ENCODE data around the gene SGCD.

SGCD gene

DNA sequence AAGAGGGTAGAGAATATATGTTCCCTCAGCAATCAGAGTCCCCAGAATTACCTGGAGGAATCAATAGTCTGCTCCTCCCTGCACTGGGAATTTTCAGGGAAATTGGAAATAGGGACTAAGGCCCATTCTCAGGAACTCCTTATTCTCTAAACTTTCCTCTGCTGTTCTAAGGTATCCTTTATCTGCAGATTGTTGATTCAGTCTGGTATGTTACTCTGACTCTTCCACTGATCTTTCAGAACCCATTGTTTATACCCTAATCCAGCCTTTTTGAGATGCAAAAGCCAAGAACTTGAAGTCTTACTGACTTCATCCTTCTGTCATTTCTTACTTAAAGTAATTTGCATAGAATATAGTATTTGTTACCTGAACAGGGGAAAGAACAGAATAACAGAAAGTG lies 379.7 kb downstream of the SGCD start:
- no peak for DNase-seq

GRCh38 chr5:156707750-156708149 lies 380.8 kb downstream of the SGCD start:
- DNase-seq = no peak

GRCh38 chr5:156715287-156715686 lies 388.3 kb downstream of the SGCD start:
- no peak for DNase-seq

DNA sequence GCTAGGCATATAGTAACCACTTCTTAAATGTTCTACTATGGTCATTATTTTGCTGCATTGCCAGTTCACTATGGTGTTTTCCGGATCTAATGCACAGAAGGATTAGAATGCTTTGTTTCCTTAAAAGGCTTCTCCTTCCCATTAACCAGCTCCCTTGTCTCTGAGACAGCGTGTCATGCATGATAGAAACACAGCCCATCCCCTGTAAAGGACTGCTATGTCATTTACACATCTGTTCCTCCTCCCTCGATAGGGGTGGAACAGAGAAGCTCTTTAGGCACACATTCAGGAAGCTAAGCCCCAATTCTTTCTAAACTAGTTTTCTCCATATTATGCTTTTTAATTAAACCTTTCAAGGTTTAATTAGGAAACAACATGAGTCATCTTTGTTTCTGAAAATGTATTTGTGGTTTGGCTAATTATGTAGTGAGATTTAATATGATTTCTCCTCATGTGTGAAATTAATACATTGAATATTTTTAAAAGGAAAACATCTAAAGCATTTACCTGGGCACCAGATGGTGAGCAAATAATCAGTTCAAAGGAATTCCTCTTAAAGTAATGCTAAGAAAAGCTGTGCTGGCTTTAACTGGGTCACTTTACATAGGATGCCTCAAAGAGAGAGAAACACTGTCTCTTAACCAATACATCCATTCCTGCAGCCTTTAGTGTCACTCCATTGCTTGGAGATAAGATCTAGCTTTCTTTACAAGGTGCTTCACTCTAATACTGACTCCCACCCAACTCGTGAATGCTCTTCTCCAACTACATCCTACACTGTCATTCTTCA lies 389.8 kb downstream of the SGCD start:
- no peak for DNase-seq

GRCh38 chr5:156718985-156719384 lies 392.0 kb downstream of the SGCD start:
- DNase-seq = no peak

- DNase-seq = no peak
These were observed 395.4 kb downstream of the SGCD start for GRCh38 chr5:156722358-156722757.

DNA sequence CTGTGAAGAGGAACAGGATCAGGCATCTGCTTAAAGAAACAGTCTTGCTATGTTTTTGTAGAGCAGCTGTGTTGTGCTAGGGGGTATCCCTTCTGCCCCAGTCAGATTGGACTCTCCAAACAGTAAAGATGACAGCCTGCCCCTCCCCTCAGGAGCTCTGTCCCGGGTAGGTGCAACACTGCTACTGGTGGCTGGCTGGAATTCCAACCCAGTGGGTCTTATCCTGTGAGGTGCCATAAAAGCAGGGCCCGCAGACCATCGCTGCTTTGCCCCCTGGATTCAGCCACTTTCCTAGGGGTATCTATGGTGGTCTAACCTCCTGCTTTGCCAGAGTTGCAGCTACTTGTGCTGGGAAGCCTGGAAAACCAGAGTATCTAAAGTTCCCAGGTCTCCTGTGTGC lies 408.5 kb downstream of the SGCD start:
- no peak for DNase-seq

- no peak for DNase-seq
These were observed 414.6 kb downstream of the SGCD start for GRCh38 chr5:156741516-156741915.

GRCh38 chr5:156753846-156754245 lies 426.9 kb downstream of the SGCD start:
- no peak for DNase-seq

DNA sequence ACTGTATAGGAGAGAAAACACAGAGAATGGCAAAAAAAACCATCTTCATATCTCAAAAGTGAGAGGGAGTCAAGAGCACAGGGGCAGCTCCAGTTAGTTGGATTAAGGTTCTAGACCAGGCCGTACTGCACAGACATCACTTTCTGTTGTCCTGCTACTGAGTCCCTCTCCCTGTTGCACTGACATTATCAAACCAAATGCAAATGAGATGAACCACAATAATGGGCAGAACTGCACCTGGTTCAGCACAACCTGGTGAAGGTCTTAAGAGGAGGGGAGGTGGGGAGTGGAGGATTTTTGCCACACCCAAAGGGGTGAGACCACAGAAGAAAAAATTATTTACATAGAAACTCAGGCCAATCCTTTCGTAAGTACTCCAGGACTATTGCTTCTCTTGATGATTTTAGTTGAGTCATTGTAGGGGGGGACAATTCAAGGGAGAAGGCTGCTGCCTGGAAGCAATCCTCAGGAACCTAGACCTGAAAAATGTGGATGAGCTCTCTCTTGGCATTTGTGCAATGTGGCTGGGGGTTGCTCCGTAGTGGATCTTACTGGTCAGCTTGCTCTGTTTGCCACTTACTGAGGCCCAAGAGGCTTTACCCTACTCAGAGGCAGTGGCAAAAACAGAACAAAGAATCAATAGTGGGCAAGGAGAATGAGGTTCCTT lies 428.6 kb downstream of the SGCD start:
- no peak for DNase-seq

DNA sequence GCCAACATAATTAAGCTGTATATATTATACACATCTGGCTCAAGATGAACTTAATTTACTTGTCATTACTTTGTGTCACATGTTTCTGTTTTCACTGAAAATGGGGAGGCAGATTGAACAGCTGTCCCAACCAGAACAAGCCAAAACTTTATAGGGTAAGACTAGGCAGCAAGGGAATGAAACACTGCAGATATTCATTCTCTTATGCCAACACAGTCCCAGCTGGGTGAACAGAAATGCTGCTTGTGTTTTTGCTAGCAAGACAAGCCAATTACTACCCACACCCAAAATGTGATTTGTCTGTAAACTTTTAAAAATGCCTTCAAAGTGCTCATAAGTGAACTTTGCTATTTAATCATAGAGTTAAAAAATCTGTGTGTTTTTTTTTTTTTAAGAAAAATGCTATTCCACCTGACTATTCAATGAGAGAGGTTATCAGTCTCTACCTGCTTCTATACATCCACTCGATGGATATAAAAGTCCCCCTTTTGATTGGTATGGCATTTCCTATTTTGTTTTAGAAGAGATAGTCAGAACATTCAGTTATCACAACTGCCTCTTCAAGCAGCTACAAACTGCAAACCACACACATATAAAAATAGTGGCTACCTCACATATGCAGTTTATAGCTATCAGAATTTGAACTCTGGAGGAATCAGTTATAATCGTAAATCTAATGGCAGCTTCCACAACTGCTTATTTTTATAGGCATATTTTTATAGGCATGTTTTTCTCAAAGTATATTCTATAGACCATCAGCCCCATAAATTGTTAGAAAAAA lies 431.2 kb downstream of the SGCD start:
- DNase-seq = no peak

- no peak for DNase-seq
These were observed 432.2 kb downstream of the SGCD start for GRCh38 chr5:156759156-156759555.

GRCh38 chr5:156762771-156763170 lies 435.8 kb downstream of the SGCD start:
- DNase-seq = no peak

DNA sequence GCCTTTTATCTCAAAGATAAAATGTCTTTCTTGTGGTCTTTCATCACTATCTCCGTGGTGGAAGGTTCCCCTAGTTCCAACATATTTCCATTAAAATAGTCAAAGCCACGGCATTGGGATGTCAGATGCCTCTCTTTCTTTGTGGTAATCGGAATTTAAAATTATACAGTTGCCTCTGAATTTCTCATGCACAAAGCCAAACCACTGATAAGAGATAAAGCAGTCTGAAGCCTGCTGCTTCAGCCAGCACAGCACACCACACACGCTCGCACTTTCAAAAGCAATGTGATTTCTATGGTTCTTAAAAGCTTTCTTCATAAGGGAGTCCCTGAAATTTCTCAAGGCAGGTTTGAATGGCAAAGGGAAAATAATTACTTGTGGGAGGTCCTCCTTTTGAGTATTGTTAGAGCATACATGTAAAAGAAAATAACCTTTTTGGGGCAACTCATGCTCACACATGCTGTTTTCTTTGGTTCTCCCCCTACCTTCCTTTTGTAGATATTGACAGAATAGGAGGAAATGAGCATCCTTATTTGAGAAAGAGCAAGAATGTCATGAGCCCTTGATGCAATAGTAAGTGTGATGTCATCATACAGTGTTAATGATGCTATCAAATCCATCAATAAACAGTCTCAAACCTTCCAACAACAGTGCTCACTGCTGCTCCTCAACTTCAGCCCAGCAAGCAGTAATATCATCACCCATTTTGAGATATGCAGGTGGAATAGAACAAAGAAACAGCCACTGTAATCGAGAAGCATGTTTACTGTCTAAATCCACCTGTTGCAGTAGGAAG lies 437.4 kb downstream of the SGCD start:
- no peak for DNase-seq

DNA sequence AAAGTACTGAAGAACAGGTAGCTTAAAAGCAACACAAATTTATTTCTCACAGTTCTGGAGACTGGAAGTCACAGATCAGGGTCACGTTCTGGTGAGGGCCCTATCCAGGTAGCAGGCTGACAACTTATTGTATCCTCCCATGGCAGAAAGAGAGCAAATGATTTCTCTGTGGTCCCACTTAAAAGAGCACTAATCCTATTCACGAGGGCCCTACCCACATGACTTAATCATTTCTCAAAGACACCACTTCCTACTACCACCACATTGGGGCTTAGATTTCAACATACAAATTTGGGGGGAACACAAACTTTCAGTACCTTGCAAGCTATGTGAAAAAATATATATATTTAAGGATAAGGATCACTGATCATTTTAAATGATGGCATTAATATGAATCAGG lies 447.3 kb downstream of the SGCD start:
- no peak for DNase-seq

DNA sequence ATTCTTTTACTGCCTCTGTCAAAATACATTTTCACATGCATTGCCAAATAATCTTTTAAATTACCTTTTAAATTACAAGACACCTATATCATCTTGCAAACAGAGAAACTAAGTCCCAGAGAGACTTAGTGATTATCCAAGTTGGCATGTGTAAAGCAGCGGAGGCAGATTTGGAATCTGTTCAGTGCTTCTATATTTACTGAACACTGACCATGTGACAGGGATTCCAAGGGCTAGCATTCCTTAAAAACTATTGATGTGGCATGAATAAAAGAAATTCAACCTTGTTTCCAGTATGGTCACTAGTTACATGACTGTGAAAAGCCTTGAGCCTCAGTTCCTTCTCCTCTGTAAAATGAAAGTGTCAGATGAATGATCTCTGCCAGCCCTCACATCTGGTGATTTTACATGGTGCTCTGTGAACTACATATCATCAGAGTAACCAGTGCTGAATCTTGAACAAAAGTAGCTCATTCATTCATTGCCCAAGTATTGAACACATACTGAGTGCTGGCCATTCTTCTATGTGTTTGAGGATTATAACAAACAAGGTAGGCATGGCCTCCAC lies 451.3 kb downstream of the SGCD start:
- DNase-seq = no peak

- DNase-seq = no peak
These were observed 451.8 kb downstream of the SGCD start for GRCh38 chr5:156778752-156779151.

- no peak for DNase-seq
These were observed 452.5 kb downstream of the SGCD start for GRCh38 chr5:156779436-156779835.

DNA sequence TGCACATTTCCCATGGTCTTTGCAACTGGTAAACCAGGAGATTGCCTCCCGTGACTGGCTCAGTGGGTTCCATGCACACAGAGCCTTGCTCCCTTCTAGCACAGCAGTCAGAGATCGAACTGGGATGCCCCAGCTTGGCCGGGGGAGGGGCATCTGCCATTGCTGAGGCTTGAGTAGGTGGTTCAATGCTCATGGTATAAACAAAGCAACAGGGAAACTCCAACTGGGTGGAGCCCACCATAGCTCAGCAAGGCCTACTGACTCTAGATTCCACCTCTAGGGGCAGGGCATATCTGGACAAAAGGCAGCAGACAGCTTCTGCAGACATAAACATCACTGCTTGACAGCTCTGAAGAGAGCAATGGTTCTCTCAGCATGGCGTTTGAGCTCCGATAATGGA lies 456.1 kb downstream of the SGCD start:
- DNase-seq = no peak

DNA sequence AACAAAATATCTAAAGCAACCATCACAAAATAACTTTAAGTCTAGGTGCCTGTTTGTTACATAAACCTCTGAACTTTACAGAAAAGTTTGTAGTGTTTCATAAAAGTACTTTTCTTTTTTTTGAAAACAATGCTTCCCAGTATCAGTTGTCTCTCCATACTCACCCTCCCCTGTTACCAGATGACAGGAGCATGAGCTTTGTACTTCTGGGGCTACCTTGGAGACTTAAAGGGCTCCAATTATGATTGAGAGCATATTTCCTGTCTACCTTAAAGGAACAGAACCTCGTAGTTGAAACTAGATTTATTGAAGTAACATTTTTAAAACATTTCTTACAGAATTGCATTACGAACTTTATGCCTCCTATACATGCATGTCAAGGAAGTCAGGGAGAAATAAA lies 467.7 kb downstream of the SGCD start:
- no peak for DNase-seq

DNA sequence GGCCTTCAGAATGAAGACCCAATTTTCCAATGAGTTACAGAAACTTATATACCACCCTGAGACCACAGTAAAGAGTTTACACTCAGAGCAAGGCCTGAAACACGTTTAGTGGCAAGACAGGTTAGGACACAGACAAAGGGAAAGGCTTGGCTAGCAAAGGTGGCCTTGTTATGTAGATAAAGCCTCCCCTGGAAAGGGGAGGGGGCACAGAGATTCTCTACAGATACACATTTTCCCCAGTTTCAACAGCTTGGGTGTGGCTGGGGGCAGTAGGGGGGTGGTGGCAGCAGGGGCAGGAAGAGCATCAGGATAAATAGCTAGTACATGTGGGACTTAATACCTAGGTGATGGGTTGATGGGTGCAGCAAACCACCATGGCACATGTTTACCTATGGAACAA lies 471.2 kb downstream of the SGCD start:
- no peak for DNase-seq

GRCh38 chr5:156799171-156799570 lies 472.2 kb downstream of the SGCD start:
- no peak for DNase-seq

GRCh38 chr5:156800929-156801328 lies 474.0 kb downstream of the SGCD start:
- no peak for DNase-seq

All from stimulated activated CD4-positive, alpha-beta T cell treated with anti-CD3 and anti-CD28 coated beads, Interleukin-1b, Interleukin-23, amount 100 ng/mL, for 48 hours (primary cell).